Limb (tissue), 2 donors: Measurements from ENCODE around the gene LNX1.
"Not testable (repeated sequence)": the region's sequence is repeated elsewhere in the genome, so short reads cannot be mapped to it uniquely, and the experiment has no call there.

Source experiments
- DNase-seq, 2 donors: peaks; one replicate each; pipeline ENCODE4 v3.0.0-alpha.2; 2016; ENCODE audit errors: extremely low spot score in 2 of 2

LNX1 gene

DNA sequence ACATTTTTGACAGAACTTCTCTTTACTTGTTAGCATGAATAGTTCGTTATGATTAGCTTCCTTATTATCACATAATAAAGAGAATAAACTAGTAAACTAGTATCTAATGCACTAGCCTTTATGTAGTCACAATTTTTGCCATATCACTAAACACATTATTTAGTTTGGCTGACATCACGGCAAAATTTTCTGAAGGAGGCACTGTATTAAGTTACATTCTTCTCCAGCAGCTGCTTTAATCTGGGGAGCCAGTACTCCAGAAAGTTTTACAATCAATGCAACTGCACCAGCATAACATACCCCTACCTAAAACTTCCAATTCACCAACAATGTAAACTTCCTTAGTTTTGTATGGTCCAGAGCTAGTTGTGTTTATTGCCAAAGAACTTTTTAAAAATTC is 126.0 kb downstream of the LNX1 start:
- DNase-seq: peak in 1 of 2 donors; percentile 11

DNA sequence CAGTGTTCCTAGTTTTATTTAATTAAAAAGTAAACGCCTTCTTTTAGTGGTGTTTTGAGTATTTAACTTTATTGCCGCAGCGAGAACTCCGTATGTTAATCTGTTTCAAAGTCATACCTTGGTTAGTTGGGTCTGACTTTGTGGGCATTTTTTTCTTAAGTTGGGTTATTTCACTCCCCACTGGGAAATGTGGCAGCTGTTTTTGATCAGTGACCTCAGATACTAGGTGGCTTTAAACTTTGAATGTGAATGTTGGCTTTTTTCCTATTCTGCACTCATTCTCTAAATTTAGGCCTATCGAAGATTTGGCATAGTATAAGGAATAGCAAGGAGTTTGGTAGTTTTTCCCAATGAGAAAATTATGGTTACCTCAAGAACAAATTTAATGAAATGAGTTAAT is 127.9 kb downstream of the LNX1 start:
- no peak for DNase-seq

DNA sequence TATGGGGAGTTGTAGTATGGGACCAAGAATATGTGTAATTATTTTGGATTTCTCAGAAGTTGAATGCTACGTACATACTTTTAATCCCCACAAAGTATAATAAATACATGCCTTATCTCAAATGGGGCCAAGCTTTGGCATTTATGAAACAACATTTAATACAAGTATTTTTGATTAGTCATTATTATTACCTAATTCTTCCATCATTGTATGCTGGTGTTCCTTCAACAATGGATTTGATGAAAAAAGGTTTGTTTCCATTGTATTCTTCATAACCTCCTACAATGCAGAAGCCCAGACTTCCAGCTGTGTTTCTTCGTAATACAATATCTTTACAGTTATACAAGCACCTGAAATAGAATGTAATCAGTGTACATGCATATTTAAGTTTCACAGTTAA is 130.0 kb downstream of the LNX1 start:
- no peak for DNase-seq

DNA sequence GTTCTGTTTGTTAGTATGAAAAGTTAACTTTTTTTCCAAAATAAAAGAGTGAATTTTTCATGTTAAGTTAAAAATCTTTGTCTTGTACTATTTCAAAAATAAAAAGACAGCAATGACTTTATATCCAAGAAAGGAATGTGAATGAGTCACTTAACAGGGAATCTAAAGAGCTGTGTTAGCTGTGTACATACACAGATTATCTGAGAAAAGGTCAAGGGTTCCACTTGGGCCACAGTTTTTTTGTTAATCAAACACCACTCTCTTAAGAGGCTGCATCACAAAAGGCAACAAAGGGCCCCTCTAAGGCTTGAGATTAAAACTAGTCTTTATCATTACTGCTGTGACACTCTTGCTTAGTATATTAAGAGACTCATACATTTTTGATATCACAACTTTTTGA is 131.7 kb downstream of the LNX1 start:
- no peak for DNase-seq

DNA sequence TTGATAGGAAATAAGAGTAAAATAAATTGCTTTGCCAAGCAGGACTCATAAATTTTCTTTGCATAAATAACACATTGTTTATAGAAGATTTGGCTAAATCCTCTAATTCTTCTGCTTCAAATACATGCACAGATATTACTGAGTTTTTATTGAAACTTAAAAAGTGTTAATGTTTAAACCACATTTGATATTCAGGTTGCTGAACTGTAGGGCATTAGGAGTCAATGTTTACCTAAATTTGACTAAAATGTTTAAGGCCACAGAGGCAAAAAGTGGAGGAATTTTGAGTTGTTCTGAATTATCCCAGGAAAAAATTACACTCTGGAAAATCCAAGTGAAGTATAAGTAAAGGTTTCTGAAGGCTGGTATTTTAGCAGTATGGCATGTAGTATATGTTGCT is 135.1 kb downstream of the LNX1 start:
- no peak for DNase-seq

DNA sequence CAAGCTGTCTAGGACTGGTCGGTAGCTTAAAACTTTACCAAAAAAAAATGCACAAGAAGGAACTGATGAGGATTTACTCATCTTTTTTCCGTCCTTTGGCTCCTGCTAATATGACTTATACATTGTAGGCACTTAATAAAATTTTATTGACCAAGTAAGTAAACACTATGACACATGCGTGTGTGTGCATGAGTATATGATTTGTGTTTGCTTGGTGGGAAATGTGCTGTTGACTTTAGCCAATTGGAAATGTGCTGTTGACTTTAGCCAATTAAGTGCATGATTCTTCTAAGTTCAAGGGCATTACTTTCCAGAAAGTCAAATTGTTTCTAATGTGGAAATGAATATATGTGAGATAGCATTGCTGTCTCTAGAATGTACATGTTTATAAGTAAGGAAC is 135.5 kb downstream of the LNX1 start:
- DNase-seq: no peak

DNA sequence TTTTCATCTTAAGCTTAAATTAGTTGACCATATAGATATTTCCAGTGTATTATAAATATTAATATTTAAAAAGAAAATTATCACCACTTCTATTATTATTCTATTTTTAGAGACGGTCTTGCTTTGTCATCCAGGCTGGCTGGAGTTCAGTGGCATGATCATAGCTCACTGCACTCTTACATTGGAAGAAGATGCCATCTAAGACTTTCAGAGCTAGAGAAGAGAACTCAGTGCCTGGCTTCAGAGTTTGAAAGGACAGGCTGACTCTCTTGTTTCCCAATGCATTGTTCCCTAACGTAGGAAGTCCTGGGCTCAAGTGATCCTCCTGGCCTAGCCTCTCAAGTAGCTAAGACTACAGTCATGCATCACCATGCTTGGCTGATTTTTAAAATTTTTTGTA is 137.9 kb downstream of the LNX1 start:
- no peak for DNase-seq

DNA sequence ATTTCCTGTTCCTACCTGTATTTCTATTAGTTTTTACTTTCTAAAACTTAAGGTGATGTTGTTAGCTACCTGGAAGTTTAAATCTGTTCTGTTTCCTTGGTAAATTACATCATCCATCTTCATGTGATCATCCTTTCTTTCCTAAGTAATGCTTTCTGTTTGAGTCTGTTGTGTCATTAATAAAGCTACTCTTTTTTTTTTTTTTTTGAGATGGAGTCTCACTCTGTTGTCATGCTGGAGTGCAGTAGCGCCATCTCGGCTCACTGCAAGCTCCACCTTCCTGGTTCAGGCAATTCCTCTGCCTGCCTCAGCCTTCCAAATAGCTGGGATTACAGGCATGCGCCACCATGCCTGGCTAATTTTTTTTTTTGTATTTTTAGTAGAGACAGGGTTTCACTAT is 140.5 kb downstream of the LNX1 start:
- DNase-seq: no peak

DNA sequence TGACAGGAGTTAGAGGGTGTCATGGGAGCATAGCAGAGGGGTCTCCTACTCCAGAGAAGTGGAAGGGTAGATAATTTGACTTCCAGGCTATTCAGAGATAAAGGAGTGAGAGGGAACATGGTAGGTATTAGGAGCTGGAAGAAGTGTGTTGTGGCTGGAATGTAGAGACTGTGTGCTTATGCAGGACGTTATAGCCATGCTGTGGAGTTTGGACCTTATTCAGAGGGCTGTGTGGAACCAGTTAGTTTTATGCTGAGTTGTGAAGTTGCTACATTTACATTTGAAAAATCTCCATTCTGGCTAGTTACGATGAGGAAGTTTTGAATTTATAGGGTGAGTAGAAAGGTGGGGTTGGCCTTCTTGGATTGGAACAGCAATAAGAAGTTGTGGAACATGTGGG is 146.3 kb downstream of the LNX1 start:
- no peak for DNase-seq

DNA sequence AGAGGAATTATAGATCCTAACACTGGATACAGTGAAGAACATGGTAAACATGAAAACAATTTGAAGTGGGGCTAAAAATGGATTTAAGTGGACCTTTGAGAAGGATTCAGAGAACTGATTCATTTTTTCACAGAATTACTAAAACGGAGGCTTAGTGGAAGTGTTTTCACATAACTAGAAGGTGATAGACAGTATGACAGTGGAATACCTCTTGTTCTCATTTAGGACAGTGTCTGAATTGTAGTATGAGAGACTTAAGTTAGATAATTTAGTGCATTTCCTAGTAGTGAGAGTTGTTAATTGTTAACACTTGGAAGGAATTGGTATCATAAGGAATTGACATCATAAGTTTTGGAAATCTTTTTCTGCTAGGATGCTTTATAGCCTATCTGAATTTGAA is 149.7 kb downstream of the LNX1 start:
- DNase-seq: no peak

DNA sequence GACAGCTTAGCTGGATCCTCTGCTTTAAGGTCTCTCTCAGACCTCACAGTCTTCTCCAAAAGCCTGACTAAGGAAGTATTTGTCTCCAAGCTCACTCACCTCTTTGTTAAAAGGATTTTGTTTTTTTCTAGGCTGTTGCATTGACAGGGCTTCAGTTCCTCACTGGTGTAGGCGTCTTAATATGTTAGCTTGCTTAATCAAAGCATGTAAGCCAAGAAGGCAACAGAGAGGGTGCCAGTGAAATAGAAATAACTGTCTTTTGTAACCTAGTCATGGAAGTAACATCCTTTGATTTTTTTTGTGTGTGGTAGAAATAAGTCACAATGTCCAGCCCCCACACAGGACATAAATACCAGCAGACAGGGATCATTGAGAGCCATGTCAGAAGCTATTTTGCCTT is 155.0 kb downstream of the LNX1 start:
- no peak for DNase-seq

DNA sequence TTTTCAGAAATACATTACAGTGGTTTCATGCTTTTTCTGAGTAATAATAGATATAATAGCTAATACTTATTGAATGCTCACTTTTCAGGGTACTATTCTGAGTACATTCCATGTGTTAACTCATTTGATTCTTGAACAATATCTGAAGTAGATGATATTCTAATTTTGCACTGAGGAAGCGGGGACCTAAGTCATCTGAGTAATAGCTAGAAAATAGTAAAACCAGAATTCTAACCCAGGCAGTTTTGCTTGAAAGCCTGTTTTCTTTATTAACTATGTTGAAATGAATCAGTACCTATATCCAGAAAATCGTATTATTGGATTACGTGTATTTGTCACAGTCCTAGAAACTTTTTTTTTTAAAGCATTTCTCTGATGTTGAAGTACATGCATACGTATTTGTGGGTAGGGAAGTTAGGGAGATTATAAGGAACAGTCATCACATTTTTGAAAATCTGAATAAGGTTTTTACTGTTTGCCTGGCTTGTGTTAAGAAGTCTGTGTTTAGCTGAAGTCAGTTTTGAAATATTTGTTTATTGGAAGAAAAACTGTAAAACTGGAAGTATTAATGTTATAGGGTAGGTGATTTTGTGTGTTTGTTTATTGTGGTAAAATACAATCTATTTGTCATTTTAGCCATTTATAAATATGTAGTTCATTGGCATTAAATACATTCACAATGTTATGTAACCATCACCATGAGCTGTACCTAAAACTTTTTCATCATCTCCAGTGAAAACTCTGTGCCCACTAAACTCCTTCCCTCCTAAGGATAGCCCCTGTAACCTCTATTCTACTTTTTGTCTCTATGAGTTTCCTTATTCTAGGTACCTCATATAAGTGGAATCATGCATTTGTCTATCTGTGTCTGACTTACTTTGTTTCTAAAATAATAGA is 158.5 kb downstream of the LNX1 start:
- no peak for DNase-seq

DNA sequence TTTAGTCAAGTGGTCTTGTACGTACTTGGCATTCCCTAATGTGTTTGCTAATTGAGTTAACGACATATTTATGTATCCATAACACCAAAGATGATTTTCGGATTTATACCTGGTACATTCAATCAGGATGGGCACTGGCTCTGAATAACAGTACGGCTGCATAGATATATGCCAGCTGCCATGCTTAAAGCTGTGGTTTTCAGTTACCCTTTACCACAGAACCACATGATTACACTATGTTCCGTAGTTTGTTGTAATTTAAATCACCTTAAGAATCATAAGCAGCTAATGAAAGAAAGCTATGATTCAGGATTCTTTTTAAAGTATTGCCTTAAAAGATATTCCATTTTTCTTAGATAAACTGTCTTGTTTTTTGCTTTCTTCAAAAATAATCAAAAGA is 160.2 kb downstream of the LNX1 start:
- DNase-seq: no peak

DNA sequence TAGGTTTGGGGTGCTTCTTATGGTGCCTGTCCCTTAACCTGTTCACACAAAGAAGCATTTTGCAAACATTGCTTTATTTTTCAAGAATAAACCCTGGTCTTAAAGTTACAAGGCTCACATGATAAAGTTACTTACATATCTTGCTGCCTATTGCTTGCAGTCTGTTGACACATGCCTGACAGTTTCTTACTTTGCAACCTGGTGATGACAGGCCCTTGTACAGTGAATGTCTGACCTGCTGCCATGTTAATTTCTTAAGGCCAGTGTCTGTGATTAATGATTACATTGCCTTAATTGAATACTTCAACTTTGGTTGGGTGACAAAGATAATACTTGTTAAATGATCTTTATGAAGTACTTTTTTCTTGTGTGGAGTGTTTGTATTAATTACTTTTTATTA is 163.9 kb downstream of the LNX1 start:
- no peak for DNase-seq

DNA sequence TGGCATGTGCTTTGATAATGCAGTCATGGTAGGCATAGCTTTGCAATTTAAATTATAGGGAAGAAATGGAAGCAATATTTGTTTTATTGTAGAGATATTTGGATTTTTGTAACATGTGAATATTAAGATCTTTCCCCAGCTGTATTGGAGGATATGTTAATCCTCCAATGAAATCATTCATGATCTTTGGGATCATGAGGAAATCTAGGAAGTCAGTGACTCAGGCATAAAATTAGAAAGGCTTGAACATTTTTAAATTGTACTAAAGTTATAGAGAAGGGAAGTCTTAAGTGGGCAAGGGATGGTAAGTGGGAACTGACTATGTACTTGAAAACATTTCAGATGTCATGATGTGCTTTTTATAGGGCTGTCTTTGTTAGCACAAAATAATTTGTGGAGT is 167.0 kb downstream of the LNX1 start:
- DNase-seq: no peak

DNA sequence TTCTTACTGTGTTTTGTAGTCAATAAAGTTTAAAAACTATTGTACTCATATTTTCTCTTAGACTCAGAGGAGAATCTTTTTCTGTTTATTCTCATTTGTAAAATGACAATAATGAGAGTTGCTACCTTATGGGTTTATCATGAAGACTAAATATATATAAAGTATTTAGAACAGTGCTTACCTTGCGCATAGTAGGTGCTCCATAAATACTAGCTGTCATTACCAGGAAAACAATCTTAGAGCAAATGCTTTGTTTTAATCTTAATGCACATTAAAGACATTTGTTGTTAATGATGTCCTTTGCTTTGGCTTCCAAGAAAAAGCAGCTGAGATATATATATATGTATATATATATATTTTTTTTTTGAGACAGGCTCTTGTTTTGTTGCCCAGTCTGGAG is 168.9 kb downstream of the LNX1 start:
- no peak for DNase-seq

DNA sequence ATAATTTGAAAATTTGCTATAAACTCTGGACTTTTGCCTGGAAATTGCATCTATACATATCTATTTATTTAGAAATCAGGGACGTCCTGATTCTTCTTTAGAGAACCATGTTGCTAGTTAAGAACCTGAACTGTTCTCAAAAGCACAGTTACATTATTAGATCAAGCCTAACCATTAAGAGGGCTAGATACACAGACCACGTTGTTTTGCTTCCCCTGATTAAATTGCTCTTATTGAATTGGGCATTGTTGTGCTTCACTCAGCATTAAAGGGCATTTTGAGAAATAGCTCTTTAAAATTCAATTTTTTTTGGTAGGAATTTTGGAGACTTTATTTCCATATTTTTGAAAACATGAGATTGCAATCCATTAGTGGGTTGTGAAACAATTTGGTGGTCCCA is 169.5 kb downstream of the LNX1 start:
- DNase-seq: no peak

DNA sequence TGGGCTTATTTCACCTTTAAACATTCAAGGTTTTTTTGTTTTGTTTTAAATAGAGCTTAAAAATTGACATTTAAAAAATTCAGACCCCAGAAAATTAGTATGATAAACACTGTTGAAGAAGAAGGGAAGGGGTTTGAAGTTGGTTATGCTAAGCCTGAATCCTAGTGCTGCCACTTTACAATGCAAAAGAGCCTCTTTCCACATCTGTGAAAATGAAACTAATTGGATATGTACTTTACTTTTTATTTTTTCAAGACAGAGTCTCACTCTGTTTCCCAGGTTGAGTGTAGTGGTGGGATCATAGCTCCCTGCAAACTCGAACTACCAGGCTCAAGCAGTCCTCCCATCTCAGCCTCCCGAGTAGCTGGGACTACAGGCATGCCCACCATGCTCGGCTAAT is 172.1 kb downstream of the LNX1 start:
- no peak for DNase-seq

DNA sequence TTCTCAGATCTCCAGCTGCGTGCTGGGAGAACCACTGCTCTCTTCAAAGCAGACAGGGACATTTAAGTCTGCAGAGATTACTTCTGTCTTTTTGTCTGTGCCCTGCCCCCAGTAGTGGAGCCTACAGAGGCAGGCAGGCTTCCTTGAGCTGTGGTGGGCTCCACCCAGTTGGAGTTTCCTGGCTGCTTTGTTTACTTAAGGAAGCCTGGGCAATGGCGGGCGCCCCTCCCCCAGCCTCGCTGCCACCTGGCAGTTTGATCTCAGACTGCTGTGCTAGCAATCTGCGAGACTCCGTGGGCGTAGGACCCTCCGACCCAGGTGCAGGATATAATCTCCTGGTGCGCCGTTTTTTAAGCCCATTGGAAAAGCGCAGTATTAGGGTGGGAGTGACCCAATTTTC is 181.8 kb downstream of the LNX1 start:
- DNase-seq: not testable (repeated sequence)
